Peyer's patch (tissue), 4 donors: ENCODE results near the gene NDRG2. TPM values are rescaled to one million over a fixed set of nuclear protein-coding genes. Genes with fewer than 3 reads are reported as not detected.
"Not testable (repeated sequence)": the region's sequence is repeated elsewhere in the genome, so short reads cannot be mapped to it uniquely, and the experiment has no call there.

ENCODE experiments used
- DNase-seq, 3 donors: peaks; one replicate each; pipeline ENCODE4 v3.0.0-alpha.2; 2017 to 2019
- H3K27ac ChIP-seq, 4 donors: fragments of 200-600 bp; sonication (generic); one replicate each; pipeline ENCODE4 v1.5.1; 2016 to 2019
- H3K27me3 ChIP-seq, 2 donors: fragments of 200-600 bp; sonication (generic); one replicate each; pipeline ENCODE4 v1.5.1; 2019
- H3K36me3 ChIP-seq, 3 donors: fragments of 200-600 bp; sonication (generic); one replicate each; pipeline ENCODE4 v1.5.1; 2016 to 2019
- H3K4me1 ChIP-seq, 4 donors: fragments of 200-600 bp; sonication (generic); one replicate each; pipeline ENCODE4 v1.5.1; 2016 to 2019
- H3K4me3 ChIP-seq, 4 donors: fragments of 200-600 bp; sonication (generic); 1 replicate in 3 of 4; 2 replicates in 1 of 4; pipeline ENCODE4 v1.5.1; 2016 to 2019; ENCODE audit warnings: mild to moderate bottlenecking in 1 of 4
- H3K9me3 ChIP-seq, 4 donors: fragments of 200-600 bp; sonication (generic); one replicate each; pipeline ENCODE4 v1.5.1; 2016 to 2019; ENCODE audit warnings: mild to moderate bottlenecking in 1 of 4
- CTCF ChIP-seq, 6 experiments: fragments of 450-650 bp in 4 of 6; fragments of 200-600 bp in 2 of 6; sonication (generic) in 1 of 6; IDR thresholded peaks; one replicate each; pipeline ENCODE4 v1.5.1; 2017 to 2019; ENCODE audit warnings: antibody characterized with exemption in 6 of 6, mild to moderate bottlenecking in 3 of 6, moderate library complexity in 1 of 6
- POLR2A ChIP-seq, 2 donors: fragments of 450-650 bp; IDR thresholded peaks; one replicate each; pipeline ENCODE4 v1.5.1; 2017; ENCODE audit warnings: antibody characterized with exemption in 2 of 2, mild to moderate bottlenecking in 2 of 2, moderate library complexity in 2 of 2
- total RNA-seq, 4 donors: library from RNA; depleted of rRNA; stranded (reverse); fragments of >200 nt; gene quantifications; one replicate each; pipeline ENCODE4 v1.1.0, GENCODE V29; 2016

NDRG2 gene
- total RNA-seq, 4 donors from 2014 or later = 85.6 to 137 (median 127) TPM

- no peak overlapping the region for H3K27ac ChIP-seq
- H3K4me1 ChIP-seq = peaks cover 0 to 9% (median 3%) of the 10 kb centered on the region in 4 donors
- H3K4me3 ChIP-seq = no peak overlapping the region
- no peak for TF ChIP-seq POLR2A (IDR thresholded peaks at IDR 0.05)
- no peak for TF ChIP-seq CTCF (IDR thresholded peaks at IDR 0.05)
- no peaks in the 10 kb centered on the region for H3K9me3 ChIP-seq
- H3K36me3 ChIP-seq = no peaks in the 10 kb centered on the region
- H3K27me3 ChIP-seq = no peaks in the 10 kb centered on the region
- no peak for DNase-seq
Observed at GRCh38 chr14:21047378-21047781, 22.5 kb upstream of the NDRG2 start.

GRCh38 chr14:21043974-21044618, 19.2 kb upstream of the NDRG2 start:
- no peak for TF ChIP-seq CTCF (IDR thresholded peaks at IDR 0.05)
- no peak for TF ChIP-seq POLR2A (IDR thresholded peaks at IDR 0.05)
- H3K9me3 ChIP-seq = no peaks in the 10 kb centered on the region
- H3K4me3 ChIP-seq = no peak overlapping the region
- no peak for DNase-seq
- H3K27ac ChIP-seq = peak overlapping the region in 1 of 4 donors; percentile 3
- H3K4me1 ChIP-seq = peaks cover 0 to 19% (median 3%) of the 10 kb centered on the region in 4 donors
- H3K27me3 ChIP-seq = no peaks in the 10 kb centered on the region
- no peaks in the 10 kb centered on the region for H3K36me3 ChIP-seq

GRCh38 chr14:21043387-21043973, 18.6 kb upstream of the NDRG2 start:
- H3K4me3 ChIP-seq = no peak overlapping the region
- DNase-seq = no peak
- no peaks in the 10 kb centered on the region for H3K36me3 ChIP-seq
- H3K27me3 ChIP-seq = no peaks in the 10 kb centered on the region
- TF ChIP-seq POLR2A (IDR thresholded peaks at IDR 0.05) = no peak
- TF ChIP-seq CTCF (IDR thresholded peaks at IDR 0.05) = no peak
- no peaks in the 10 kb centered on the region for H3K9me3 ChIP-seq
- peaks cover 0 to 25% (median 3%) of the 10 kb centered on the region in 4 donors for H3K4me1 ChIP-seq
- H3K27ac ChIP-seq = no peak overlapping the region

- Histone ChIP-seq H3K36me3 (no peaks in the 10 kb centered on the region), H3K9me3 (no peaks in the 10 kb centered on the region), H3K27me3 (no peaks in the 10 kb centered on the region), H3K27ac (no peak overlapping the region), H3K4me3 (no peak overlapping the region), H3K4me1 (peaks cover 0 to 31% (median 3%) of the 10 kb centered on the region in 4 donors)
- TF ChIP-seq CTCF (IDR thresholded peaks at IDR 0.05) (no peak), POLR2A (IDR thresholded peaks at IDR 0.05) (no peak)
- no peak for DNase-seq
Observed at GRCh38 chr14:21042918-21043317, 18.1 kb upstream of the NDRG2 start.

GRCh38 chr14:21041676-21042433, 17.0 kb upstream of the NDRG2 start, which contains the start of gene RNASE7:
RNASE7 (plus strand) TSS chr14:21042362; CDS start chr14:21042993, 631 bp downstream.
- no peak for DNase-seq
- Histone ChIP-seq H3K4me1 (peaks cover 0 to 32% (median 3%) of the 10 kb centered on the region in 4 donors), H3K27ac (no peak within 1 kb of the TSS), H3K4me3 (no peak within 1 kb of the TSS), H3K36me3 (no peaks in the 10 kb centered on the region), H3K27me3 (no peaks in the 10 kb centered on the region), H3K9me3 (no peaks in the 10 kb centered on the region)
- TF ChIP-seq POLR2A (IDR thresholded peaks at IDR 0.05) (no peak), CTCF (IDR thresholded peaks at IDR 0.05) (no peak)

GRCh38 chr14:21040941-21041340, 16.1 kb upstream of the NDRG2 start:
- H3K9me3 ChIP-seq, DNase-seq, H3K27me3 ChIP-seq, H3K36me3 ChIP-seq, H3K4me3 ChIP-seq, H3K27ac ChIP-seq: not testable (repeated sequence)
- H3K4me1 ChIP-seq = peaks cover 0 to 32% (median 3%) of the 10 kb centered on the region in 4 donors
